ENCODE results near the gene ACO1. TPM values are rescaled to one million over a fixed set of nuclear protein-coding genes. Genes with fewer than 3 reads are reported as not detected.

The ACO1 gene
- total and polyA plus RNA-seq, 9 of the 15 experiments (the other 6 are each of a cell fraction or from before 2014, with no cell fraction given): 0.96 to 29.7 (median 16.9) TPM

GRCh38 chr9:32378993-32379729 is 5.3 kb upstream of the ACO1 start (continued):
- TF ChIP-seq IRF2 (CRISPR knock-in tag; IDR thresholded peaks at IDR 0.05): no peak
- TF ChIP-seq EP400 (IDR thresholded peaks at IDR 0.05): no peak
- no peak for TF ChIP-seq CC2D1A (IDR thresholded peaks at IDR 0.05)
- no peak for TF ChIP-seq THAP12 (CRISPR knock-in tag; IDR thresholded peaks at IDR 0.05)
- TF ChIP-seq ARID2 (IDR thresholded peaks at IDR 0.05): peak; percentile 87
- TF ChIP-seq TEAD2 (tag; IDR thresholded peaks at IDR 0.05): no peak
- TF ChIP-seq ZFP36 (IDR thresholded peaks at IDR 0.05; ENCODE audit: low read depth, low read length, partially characterized antibody): no peak
- TF ChIP-seq ZNF512 (tag; IDR thresholded peaks at IDR 0.05): peak; percentile 60
- TF ChIP-seq SMC3 (conservative IDR thresholded peaks at IDR 0.05; ENCODE audit: insufficient read depth, low read depth, low read length): peak; percentile 77
- TF ChIP-seq CHD4 (IDR thresholded peaks at IDR 0.05; ENCODE audit: insufficient read depth, insufficient replicate concordance, low read depth, low read length, poor library complexity, severe bottlenecking): no peak
- no peak for TF ChIP-seq NFE2 (IDR thresholded peaks at IDR 0.05; ENCODE audit: low read depth)
- TF ChIP-seq, protein P1, sequence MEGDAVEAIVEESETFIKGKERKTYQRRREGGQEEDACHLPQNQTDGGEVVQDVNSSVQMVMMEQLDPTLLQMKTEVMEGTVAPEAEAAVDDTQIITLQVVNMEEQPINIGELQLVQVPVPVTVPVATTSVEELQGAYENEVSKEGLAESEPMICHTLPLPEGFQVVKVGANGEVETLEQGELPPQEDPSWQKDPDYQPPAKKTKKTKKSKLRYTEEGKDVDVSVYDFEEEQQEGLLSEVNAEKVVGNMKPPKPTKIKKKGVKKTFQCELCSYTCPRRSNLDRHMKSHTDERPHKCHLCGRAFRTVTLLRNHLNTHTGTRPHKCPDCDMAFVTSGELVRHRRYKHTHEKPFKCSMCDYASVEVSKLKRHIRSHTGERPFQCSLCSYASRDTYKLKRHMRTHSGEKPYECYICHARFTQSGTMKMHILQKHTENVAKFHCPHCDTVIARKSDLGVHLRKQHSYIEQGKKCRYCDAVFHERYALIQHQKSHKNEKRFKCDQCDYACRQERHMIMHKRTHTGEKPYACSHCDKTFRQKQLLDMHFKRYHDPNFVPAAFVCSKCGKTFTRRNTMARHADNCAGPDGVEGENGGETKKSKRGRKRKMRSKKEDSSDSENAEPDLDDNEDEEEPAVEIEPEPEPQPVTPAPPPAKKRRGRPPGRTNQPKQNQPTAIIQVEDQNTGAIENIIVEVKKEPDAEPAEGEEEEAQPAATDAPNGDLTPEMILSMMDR (IDR thresholded peaks at IDR 0.05 in 2 of 3, conservative IDR thresholded peaks at IDR 0.05 in 1 of 3; ENCODE audit: insufficient read depth in 2 of 3, low read depth in 1 of 3, low read length in 3 of 3): peak; percentile 66 to 85 (median 75)
- 0 out of 4 replicates have a peak, but pooled peaks of 1 of the 2 experiments have one; percentile 20 for TF ChIP-seq RCOR1 (IDR thresholded peaks at IDR 0.05; ENCODE audit: borderline replicate concordance in 1 of 2, low read depth in 2 of 2, low read length in 2 of 2)
- TF ChIP-seq RNF2 (IDR thresholded peaks at IDR 0.05): no peak
- no peak for TF ChIP-seq PTTG1 (tag; IDR thresholded peaks at IDR 0.05; ENCODE audit: low read depth)
- TF ChIP-seq STAG1 (CRISPR knock-in tag; IDR thresholded peaks at IDR 0.05; ENCODE audit: borderline replicate concordance): peak; percentile 55; the same call in 1 of the 2 replicates
- TF ChIP-seq GMEB1 (CRISPR knock-in tag; IDR thresholded peaks at IDR 0.05): no peak
- TF ChIP-seq ZNF165 (CRISPR knock-in tag; IDR thresholded peaks at IDR 0.05; ENCODE audit: borderline replicate concordance): no peak

Data from K562 (cell line).